RWPE2 (cell line): Measurements from ENCODE around the gene CAPRIN2.

Experiments
- ATAC-seq: fragments of 200-7000 bp; cut with Tn5 transposase; 3 replicates; pipeline ENCODE4 v1.9.1; 2021; ENCODE audit warnings: low read depth
- DNase-seq: peaks from one replicate; pipeline ENCODE4 v3.0.0-alpha.2; 2020; ENCODE audit warnings: low spot score
- H3K27ac ChIP-seq: fragments of 450-650 bp; 2 replicates; pipeline ENCODE4 v1.5.1; 2017; ENCODE audit warnings: mild to moderate bottlenecking; ENCODE audit not compliant: poor library complexity, severe bottlenecking
- H3K27me3 ChIP-seq: fragments of 250-450 bp; sonication (Bioruptor Pico); 2 replicates; pipeline ENCODE4 v1.5.1; 2021; ENCODE audit warnings: mild to moderate bottlenecking, moderate library complexity; ENCODE audit not compliant: insufficient read depth, poor library complexity, severe bottlenecking
- H3K36me3 ChIP-seq: fragments of 250-450 bp; sonication (Bioruptor Pico); 2 replicates; pipeline ENCODE4 v1.5.1; 2020; ENCODE audit warnings: low read depth, mild to moderate bottlenecking, moderate library complexity
- H3K4me1 ChIP-seq: fragments of 250-450 bp; sonication (Bioruptor Pico); 2 replicates; pipeline ENCODE4 v1.5.1; 2021; ENCODE audit warnings: mild to moderate bottlenecking, moderate library complexity; ENCODE audit not compliant: insufficient read depth, poor library complexity, severe bottlenecking
- H3K4me3 ChIP-seq: fragments of 250-450 bp; sonication (Bioruptor Pico); 2 replicates; pipeline ENCODE4 v1.5.1; 2021; ENCODE audit warnings: mild to moderate bottlenecking, moderate library complexity; ENCODE audit not compliant: severe bottlenecking
- H3K9me3 ChIP-seq: fragments of 250-450 bp; sonication (Bioruptor Pico); 2 replicates; pipeline ENCODE4 v1.5.1; 2021; ENCODE audit warnings: mild to moderate bottlenecking, moderate library complexity; ENCODE audit not compliant: severe bottlenecking
- TF ChIP-seq, protein P1 (sequence below): fragments of 450-650 bp; IDR thresholded peaks from one replicate; pipeline ENCODE4 v1.5.1; 2017; ENCODE audit warnings: mild to moderate bottlenecking, moderate library complexity; ENCODE audit not compliant: poor library complexity, severe bottlenecking

The CAPRIN2 gene

DNA sequence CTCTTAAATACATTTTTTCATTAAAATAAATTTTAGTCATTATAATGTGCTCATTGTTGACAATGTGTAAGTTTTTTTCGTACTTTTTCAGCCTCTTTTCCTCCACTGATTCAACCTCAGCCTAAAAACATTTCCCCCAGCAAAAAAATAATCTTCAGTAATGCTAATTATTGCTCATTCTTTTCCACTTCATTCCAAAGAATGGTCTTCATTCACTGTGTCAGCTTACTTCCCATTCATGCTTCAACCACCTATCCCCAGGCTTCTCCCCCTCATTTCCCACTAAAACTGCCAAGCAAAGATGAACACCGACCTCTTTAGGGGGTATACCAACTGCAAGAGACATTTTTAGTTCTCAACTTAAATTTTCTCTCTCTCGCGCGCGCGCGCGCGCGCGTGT lies 56.4 kb downstream of the CAPRIN2 start:
- TF ChIP-seq, protein P1, sequence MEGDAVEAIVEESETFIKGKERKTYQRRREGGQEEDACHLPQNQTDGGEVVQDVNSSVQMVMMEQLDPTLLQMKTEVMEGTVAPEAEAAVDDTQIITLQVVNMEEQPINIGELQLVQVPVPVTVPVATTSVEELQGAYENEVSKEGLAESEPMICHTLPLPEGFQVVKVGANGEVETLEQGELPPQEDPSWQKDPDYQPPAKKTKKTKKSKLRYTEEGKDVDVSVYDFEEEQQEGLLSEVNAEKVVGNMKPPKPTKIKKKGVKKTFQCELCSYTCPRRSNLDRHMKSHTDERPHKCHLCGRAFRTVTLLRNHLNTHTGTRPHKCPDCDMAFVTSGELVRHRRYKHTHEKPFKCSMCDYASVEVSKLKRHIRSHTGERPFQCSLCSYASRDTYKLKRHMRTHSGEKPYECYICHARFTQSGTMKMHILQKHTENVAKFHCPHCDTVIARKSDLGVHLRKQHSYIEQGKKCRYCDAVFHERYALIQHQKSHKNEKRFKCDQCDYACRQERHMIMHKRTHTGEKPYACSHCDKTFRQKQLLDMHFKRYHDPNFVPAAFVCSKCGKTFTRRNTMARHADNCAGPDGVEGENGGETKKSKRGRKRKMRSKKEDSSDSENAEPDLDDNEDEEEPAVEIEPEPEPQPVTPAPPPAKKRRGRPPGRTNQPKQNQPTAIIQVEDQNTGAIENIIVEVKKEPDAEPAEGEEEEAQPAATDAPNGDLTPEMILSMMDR = no peak
- no peaks in the 10 kb centered on the region for H3K27me3 ChIP-seq
- no peak overlapping the region for H3K4me3 ChIP-seq
- DNase-seq = no peak
- ATAC-seq = no peak
- H3K36me3 ChIP-seq = no peaks in the 10 kb centered on the region
- no peaks in the 10 kb centered on the region for H3K4me1 ChIP-seq
- no peak overlapping the region for H3K27ac ChIP-seq
- no peaks in the 10 kb centered on the region for H3K9me3 ChIP-seq

DNA sequence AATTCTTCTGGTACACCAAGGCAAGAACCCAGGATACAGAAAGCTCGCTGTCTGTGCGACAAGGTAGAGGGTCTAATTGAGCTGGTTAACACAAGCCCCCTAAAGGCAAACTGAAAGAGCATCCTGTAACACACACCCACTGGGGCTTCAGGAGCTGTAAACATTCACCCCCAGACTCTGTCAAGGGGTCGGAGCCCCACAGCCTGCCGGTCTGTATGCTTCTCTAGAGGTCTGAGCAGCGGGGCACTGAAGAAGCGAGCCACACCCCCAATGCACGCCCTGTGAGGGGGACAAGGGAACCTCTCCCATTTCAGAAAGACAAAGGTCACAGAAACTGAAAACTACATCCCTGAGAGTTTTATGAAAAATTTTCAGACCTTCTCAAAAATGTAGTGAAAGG lies 57.8 kb downstream of the CAPRIN2 start:
- no peaks in the 10 kb centered on the region for H3K9me3 ChIP-seq
- no peaks in the 10 kb centered on the region for H3K4me1 ChIP-seq
- H3K4me3 ChIP-seq = no peak overlapping the region
- H3K36me3 ChIP-seq = no peaks in the 10 kb centered on the region
- no peak overlapping the region for H3K27ac ChIP-seq
- no peak for ATAC-seq
- TF ChIP-seq, protein P1 = no peak
- no peaks in the 10 kb centered on the region for H3K27me3 ChIP-seq
- no peak for DNase-seq

DNA sequence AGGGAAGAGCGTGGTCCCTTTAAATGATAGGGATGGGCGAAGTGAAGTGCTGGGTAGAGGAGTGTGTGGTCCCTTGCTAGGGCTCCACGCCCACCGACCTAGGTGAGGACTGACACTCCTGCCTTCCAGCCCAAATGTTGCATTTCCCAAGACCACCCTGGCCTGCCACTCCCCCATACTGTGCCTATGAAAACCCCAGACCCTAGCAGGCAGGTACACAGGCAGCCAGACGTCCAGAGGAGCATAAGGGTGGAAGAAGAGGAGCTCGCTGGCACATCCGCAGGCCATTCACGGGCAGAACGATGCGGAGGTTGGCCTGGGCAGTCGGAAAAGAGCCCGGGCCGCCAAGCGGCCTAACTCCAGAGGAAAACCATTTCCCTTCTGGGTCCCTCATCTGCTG lies 58.3 kb downstream of the CAPRIN2 start:
- no peaks in the 10 kb centered on the region for H3K9me3 ChIP-seq
- no peak overlapping the region for H3K27ac ChIP-seq
- no peaks in the 10 kb centered on the region for H3K27me3 ChIP-seq
- ATAC-seq (no peak), DNase-seq (no peak)
- H3K4me1 ChIP-seq = peaks cover 4% of the 10 kb centered on the region
- peak overlapping the region; percentile 64 for H3K4me3 ChIP-seq
- H3K36me3 ChIP-seq = no peaks in the 10 kb centered on the region
- TF ChIP-seq, protein P1 = no peak

DNA sequence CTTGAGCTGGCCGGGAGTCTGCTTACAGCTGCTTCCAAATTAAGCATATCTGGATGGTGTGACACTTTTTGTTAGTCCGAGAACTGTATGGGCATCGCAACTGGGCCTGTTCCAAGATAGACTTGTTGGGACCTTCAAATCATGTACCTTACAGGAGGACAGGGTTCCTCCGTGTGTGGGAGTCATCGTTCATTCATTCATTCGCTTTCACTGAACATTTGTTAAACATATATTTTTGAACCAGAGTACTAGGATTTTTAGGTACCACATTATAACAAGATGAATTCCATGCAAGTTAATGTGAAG lies 58.7 kb downstream of the CAPRIN2 start:
- no peaks in the 10 kb centered on the region for H3K27me3 ChIP-seq
- ATAC-seq (no peak), DNase-seq (no peak)
- TF ChIP-seq, protein P1 = no peak
- H3K9me3 ChIP-seq = no peaks in the 10 kb centered on the region
- H3K4me3 ChIP-seq = peak overlapping the region; percentile 64
- peak overlapping the region; percentile 40 for H3K27ac ChIP-seq
- H3K4me1 ChIP-seq = peaks cover 7% of the 10 kb centered on the region
- H3K36me3 ChIP-seq = no peaks in the 10 kb centered on the region

DNA sequence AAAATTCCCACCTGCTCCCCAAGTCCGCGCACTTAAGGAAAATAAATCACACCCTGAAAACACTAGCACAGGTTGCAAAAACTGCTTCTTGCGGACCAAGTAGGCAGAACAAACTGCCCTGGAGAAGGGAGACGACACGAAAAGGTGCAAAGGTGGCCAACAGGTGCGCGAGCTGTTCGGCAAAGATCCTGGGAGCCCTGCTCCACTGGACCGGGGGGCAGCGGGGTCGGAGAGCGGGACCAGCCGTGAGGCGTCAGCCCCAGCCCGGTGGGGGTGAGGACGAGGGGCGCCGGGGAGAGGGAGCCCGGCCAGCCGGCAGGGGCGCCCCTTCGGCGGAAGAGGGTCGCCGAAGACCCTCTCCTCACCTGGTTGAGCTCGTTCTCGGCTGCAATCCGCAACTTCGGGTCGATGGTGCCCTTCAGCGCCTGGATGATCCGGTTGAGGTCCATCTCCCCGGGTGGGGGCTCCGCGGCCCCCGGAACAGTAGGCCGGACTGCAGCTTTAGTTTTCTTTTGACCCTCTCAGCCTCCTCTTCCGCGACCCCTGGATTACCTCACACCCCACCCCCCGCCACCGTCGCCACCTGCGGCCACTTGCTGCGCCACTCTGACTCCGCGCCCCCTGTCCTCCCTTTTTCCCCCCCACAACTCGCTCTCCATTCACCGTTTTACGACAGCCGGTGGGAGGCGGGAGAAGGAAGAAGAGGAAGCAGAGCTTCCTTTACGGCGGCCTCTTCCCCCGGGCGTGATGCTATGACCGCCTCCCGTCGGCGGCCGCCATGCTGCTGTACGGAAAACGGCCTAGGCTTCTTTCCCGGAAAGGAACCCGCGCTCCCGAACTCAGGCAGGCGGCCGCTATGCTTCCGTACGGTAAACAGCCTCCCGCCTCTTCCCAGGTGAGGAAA lies 59.3 kb downstream of the CAPRIN2 start, which contains the start of gene IPO8:
Gene IPO8, minus strand, starts transcription at position 671 of the 904 bp plus-strand sequence. Its CDS starts 222 bp downstream, at position 449.
- Histone ChIP-seq H3K4me1 (peaks cover 10% of the 10 kb centered on the region), H3K27me3 (no peaks in the 10 kb centered on the region), H3K9me3 (no peaks in the 10 kb centered on the region), H3K4me3 (peak within 1 kb of the TSS; percentile 64), H3K36me3 (no peaks in the 10 kb centered on the region), H3K27ac (peak within 1 kb of the TSS; percentile 40)
- DNase-seq = peak; percentile 79
- TF ChIP-seq, protein P1 = no peak
- peak; percentile 73 for ATAC-seq
